Stomach (tissue), 9 donors: ENCODE data around the gene MGAT4B. TPM values are rescaled to one million over a fixed set of nuclear protein-coding genes. Genes with fewer than 3 reads are reported as not detected.
A peak's percentile ranks its signal among the peaks of the same experiment; 100 is the strongest.

Experiments used
- DNase-seq, 2 donors: peaks; one replicate each; pipeline versions ENCODE4 v3.0.0 to v3.0.0-alpha.2; 2013 to 2019
- H3K27ac ChIP-seq, 5 donors: fragments of 200-600 bp in 4 of 5; sonication (generic) in 4 of 5; one replicate each; pipeline ENCODE4 v1.5.1; 2013 to 2019; ENCODE audit warnings: mild to moderate bottlenecking in 1 of 5, moderate library complexity in 1 of 5
- H3K27me3 ChIP-seq, 3 donors: fragments of 200-600 bp; sonication (generic); one replicate each; pipeline ENCODE4 v1.5.1; 2017 to 2019; ENCODE audit warnings: mixed run types in 1 of 3
- H3K36me3 ChIP-seq, 4 donors: fragments of 200-600 bp; sonication (generic); 1 replicate in 3 of 4; 2 replicates in 1 of 4; pipeline ENCODE4 v1.5.1; 2016 to 2019
- H3K4me1 ChIP-seq, 4 donors: fragments of 200-600 bp; sonication (generic); one replicate each; pipeline ENCODE4 v1.5.1; 2016 to 2019
- H3K4me3 ChIP-seq, 4 donors: fragments of 200-600 bp; sonication (generic) in 3 of 4; one replicate each; pipeline ENCODE4 v1.5.1; 2016 to 2019; ENCODE audit warnings: mild to moderate bottlenecking in 1 of 4
- H3K9me3 ChIP-seq, 4 donors: fragments of 200-600 bp; sonication (generic); one replicate each; pipeline ENCODE4 v1.5.1; 2016 to 2019
- CTCF ChIP-seq, 7 experiments: fragments of 450-650 bp in 4 of 7; fragments of 200-600 bp in 3 of 7; sonication (generic) in 3 of 7; IDR thresholded peaks; one replicate each; pipeline ENCODE4 v1.5.1; 2016 to 2019; ENCODE audit warnings: antibody characterized with exemption in 7 of 7, control low read depth in 2 of 7, mild to moderate bottlenecking in 1 of 7
- EP300 ChIP-seq: sonication (generic); formaldehyde crosslinking; IDR thresholded peaks from one replicate; pipeline ENCODE4 v1.6.1; 2017; ENCODE audit warnings: antibody characterized with exemption
- POLR2A ChIP-seq, 4 donors: fragments of 450-650 bp; IDR thresholded peaks; one replicate each; pipeline ENCODE4 v1.6.1; 2016; ENCODE audit warnings: antibody characterized with exemption in 4 of 4, control low read depth in 2 of 4, mild to moderate bottlenecking in 1 of 4, moderate library complexity in 1 of 4
- POLR2AphosphoS5 ChIP-seq, 3 donors: sonication (generic); formaldehyde crosslinking; IDR thresholded peaks; one replicate each; pipeline ENCODE4 v1.6.1; 2016; ENCODE audit warnings: antibody characterized with exemption in 3 of 3
- WGBS, 5 donors: extraction: QIAGEN DNeasy Blood & Tissue Kit in 3 of 5; methylation state at CpG; one replicate each; pipeline versions ENCODE4 v1.1.5 to v1.1.7; 2013 to 2018; 5-methylcytosine and 5-hydroxymethylcytosine counted together
- intact Hi-C: fragments of 100-400 bp; cut with DNase I; formaldehyde crosslinking; loops from one replicate; pipeline ENCODE4 v1.15.1; 2023; ENCODE audit warnings: low total_unique reads
- polyA plus RNA-seq, 3 donors: library from polyadenylated mRNA; stranded (reverse); fragments of 200-250 nt; gene quantifications; one replicate each; pipeline ENCODE4 v1.2.3, GENCODE V29; 2013
- total RNA-seq, 5 donors: library from RNA; depleted of rRNA; stranded (reverse); fragments of >200 nt; gene quantifications; one replicate each; pipeline versions ENCODE4 v1.1.0 to v1.2.3, GENCODE V29; 2014 to 2016
- donor health status: healthy with polysubstance abuse.
- donor health status: Bipolar disorder and iron deficiency.
- donor health status: healthy.

MGAT4B gene
- total and polyA plus RNA-seq, 8 donors: 85.0 to 617 (median 152) TPM

GRCh38 chr5:179802207-179802883, 4.3 kb downstream of the MGAT4B start:
- H3K4me1 ChIP-seq: peaks cover 46 to 56% (median 49%) of the 10 kb centered on the region in 4 donors
- H3K9me3 ChIP-seq: no peaks in the 10 kb centered on the region
- DNase-seq: peak in 1 of 2 donors; percentile 19
- no peak for TF ChIP-seq CTCF (IDR thresholded peaks at IDR 0.05)
- TF ChIP-seq EP300: no peak
- no peak for TF ChIP-seq POLR2AphosphoS5 (IDR thresholded peaks at IDR 0.05)
- no peak for TF ChIP-seq POLR2A (IDR thresholded peaks at IDR 0.05)
- 71 to 86% (median 81%) methylated on average over 13 to 19 of the region's 19 CpGs for WGBS, 5 donors
- H3K36me3 ChIP-seq: peaks cover 42 to 52% (median 46%) of the 10 kb centered on the region in 4 donors
- no peak overlapping the region for H3K4me3 ChIP-seq
- intact Hi-C loops: no loop called here
- H3K27ac ChIP-seq: peak overlapping the region in 2 of 5 donors; percentile 6 to 94
- H3K27me3 ChIP-seq: no peaks in the 10 kb centered on the region

- Histone ChIP-seq H3K36me3 (peaks cover 45 to 57% (median 51%) of the 10 kb centered on the region in 4 donors), H3K4me3 (no peak overlapping the region), H3K27me3 (no peaks in the 10 kb centered on the region), H3K4me1 (peaks cover 49 to 62% (median 54%) of the 10 kb centered on the region in 4 donors), H3K27ac (peak overlapping the region in 1 of 5 donors; percentile 6), H3K9me3 (no peaks in the 10 kb centered on the region)
- no peak for TF ChIP-seq POLR2A (IDR thresholded peaks at IDR 0.05)
- TF ChIP-seq CTCF (IDR thresholded peaks at IDR 0.05): peak in 5 of 7 experiments; percentile 58 to 75 (median 61)
- peak in 1 of 3 donors; percentile 65 for TF ChIP-seq POLR2AphosphoS5 (IDR thresholded peaks at IDR 0.05)
- WGBS, 5 donors: 57 to 62% (median 61%) methylated on average over 10 to 67 of the region's 67 CpGs
- DNase-seq: peak; percentile 86 to 92
- intact Hi-C loops: no loop called here
These were observed 5.1 kb downstream of the MGAT4B start for GRCh38 chr5:179801304-179802206.

GRCh38 chr5:179800696-179801201, 5.9 kb downstream of the MGAT4B start:
- no peaks in the 10 kb centered on the region for H3K27me3 ChIP-seq
- H3K9me3 ChIP-seq: no peaks in the 10 kb centered on the region
- no peak overlapping the region for H3K27ac ChIP-seq
- H3K4me1 ChIP-seq: peaks cover 54 to 66% (median 61%) of the 10 kb centered on the region in 4 donors
- TF ChIP-seq POLR2AphosphoS5 (IDR thresholded peaks at IDR 0.05): no peak
- no peak for TF ChIP-seq CTCF (IDR thresholded peaks at IDR 0.05)
- no peak for TF ChIP-seq POLR2A (IDR thresholded peaks at IDR 0.05)
- TF ChIP-seq EP300: no peak
- peaks cover 45 to 57% (median 51%) of the 10 kb centered on the region in 4 donors for H3K36me3 ChIP-seq
- 73 to 83% (median 78%) methylated on average over 5 to 12 of the region's 12 CpGs for WGBS, 5 donors
- intact Hi-C loops: no loop called here
- H3K4me3 ChIP-seq: no peak overlapping the region
- peak in 1 of 2 donors; percentile 7 for DNase-seq

GRCh38 chr5:179800071-179800695, 6.5 kb downstream of the MGAT4B start:
- intact Hi-C loops: no loop called here
- Histone ChIP-seq H3K9me3 (no peaks in the 10 kb centered on the region), H3K27ac (no peak overlapping the region), H3K4me1 (peaks cover 54 to 67% (median 62%) of the 10 kb centered on the region in 4 donors), H3K27me3 (no peaks in the 10 kb centered on the region), H3K4me3 (no peak overlapping the region), H3K36me3 (peaks cover 45 to 57% (median 51%) of the 10 kb centered on the region in 4 donors)
- WGBS, 5 donors: 87 to 95% (median 93%) methylated on average over 16 to 21 of the region's 21 CpGs
- no peak for DNase-seq
- TF ChIP-seq CTCF (IDR thresholded peaks at IDR 0.05): no peak
- TF ChIP-seq EP300: no peak
- TF ChIP-seq POLR2A (IDR thresholded peaks at IDR 0.05): no peak
- no peak for TF ChIP-seq POLR2AphosphoS5 (IDR thresholded peaks at IDR 0.05)
